ENCODE results near the gene RPTOR. TPM values are rescaled to one million over a fixed set of nuclear protein-coding genes. Genes with fewer than 3 reads are reported as not detected.

RPTOR gene
- total and polyA plus RNA-seq, 10 of the 15 experiments (the other 5 are each of a cell fraction or from before 2014, with no cell fraction given), result 0.18 to 32.1 (median 7.8) TPM

DNA sequence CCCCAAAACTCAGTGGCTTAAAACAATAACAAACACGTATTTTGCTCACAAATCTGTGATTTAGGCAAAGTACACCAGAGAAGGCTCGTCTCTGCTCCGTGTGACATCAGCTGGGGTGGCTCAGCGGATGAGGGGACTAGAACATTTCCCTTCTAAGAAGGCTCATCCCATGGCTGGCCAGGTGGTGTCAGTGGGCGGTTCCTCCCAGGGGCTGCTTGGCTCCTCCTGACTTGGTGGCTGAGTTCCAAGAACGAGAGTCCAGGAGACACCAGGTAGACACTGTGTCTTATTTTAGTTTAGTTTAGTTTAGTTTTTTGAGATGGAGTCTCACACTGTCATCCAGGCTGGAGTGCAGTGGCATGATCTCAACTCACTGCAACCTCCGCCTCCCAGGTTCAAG, 441.4 kb downstream of the RPTOR start:
- no peak for TF ChIP-seq SMAD1 (IDR thresholded peaks at IDR 0.05; ENCODE audit: low read depth, partially characterized antibody)
- no peak for TF ChIP-seq YBX1 (IDR thresholded peaks at IDR 0.05)
- no peak for TF ChIP-seq RB1 (IDR thresholded peaks at IDR 0.05; ENCODE audit: borderline replicate concordance)
- TF ChIP-seq RUNX3 (IDR thresholded peaks at IDR 0.05; ENCODE audit: low read length), result no peak
- no peak for TF ChIP-seq NRF1 (conservative IDR thresholded peaks at IDR 0.05; ENCODE audit: low read depth, low read length)
- TF ChIP-seq POU2F2 (IDR thresholded peaks at IDR 0.05; ENCODE audit: borderline replicate concordance, low read depth, low read length), result no peak
- TF ChIP-seq POLR2AphosphoS2 (IDR thresholded peaks at IDR 0.05; ENCODE audit: low read depth, low read length), result no peak
- no peak for TF ChIP-seq FOS (IDR thresholded peaks at IDR 0.05; ENCODE audit: borderline replicate concordance, extremely low read depth, insufficient read length)
- no peak for TF ChIP-seq GATAD2B (conservative IDR thresholded peaks at IDR 0.05; ENCODE audit: low read depth)
- TF ChIP-seq SIN3A (IDR thresholded peaks at IDR 0.05; ENCODE audit: low read depth, low read length), result no peak
- TF ChIP-seq, protein P1, sequence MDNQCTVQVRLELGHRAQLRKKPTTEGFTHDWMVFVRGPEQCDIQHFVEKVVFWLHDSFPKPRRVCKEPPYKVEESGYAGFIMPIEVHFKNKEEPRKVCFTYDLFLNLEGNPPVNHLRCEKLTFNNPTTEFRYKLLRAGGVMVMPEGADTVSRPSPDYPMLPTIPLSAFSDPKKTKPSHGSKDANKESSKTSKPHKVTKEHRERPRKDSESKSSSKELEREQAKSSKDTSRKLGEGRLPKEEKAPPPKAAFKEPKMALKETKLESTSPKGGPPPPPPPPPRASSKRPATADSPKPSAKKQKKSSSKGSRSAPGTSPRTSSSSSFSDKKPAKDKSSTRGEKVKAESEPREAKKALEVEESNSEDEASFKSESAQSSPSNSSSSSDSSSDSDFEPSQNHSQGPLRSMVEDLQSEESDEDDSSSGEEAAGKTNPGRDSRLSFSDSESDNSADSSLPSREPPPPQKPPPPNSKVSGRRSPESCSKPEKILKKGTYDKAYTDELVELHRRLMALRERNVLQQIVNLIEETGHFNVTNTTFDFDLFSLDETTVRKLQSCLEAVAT (IDR thresholded peaks at IDR 0.05), result no peak
- TF ChIP-seq CEBPB (IDR thresholded peaks at IDR 0.05; ENCODE audit: borderline replicate concordance in 1 of 2, low read depth in 2 of 2, low read length in 2 of 2), result no peak
- TF ChIP-seq, protein P2, sequence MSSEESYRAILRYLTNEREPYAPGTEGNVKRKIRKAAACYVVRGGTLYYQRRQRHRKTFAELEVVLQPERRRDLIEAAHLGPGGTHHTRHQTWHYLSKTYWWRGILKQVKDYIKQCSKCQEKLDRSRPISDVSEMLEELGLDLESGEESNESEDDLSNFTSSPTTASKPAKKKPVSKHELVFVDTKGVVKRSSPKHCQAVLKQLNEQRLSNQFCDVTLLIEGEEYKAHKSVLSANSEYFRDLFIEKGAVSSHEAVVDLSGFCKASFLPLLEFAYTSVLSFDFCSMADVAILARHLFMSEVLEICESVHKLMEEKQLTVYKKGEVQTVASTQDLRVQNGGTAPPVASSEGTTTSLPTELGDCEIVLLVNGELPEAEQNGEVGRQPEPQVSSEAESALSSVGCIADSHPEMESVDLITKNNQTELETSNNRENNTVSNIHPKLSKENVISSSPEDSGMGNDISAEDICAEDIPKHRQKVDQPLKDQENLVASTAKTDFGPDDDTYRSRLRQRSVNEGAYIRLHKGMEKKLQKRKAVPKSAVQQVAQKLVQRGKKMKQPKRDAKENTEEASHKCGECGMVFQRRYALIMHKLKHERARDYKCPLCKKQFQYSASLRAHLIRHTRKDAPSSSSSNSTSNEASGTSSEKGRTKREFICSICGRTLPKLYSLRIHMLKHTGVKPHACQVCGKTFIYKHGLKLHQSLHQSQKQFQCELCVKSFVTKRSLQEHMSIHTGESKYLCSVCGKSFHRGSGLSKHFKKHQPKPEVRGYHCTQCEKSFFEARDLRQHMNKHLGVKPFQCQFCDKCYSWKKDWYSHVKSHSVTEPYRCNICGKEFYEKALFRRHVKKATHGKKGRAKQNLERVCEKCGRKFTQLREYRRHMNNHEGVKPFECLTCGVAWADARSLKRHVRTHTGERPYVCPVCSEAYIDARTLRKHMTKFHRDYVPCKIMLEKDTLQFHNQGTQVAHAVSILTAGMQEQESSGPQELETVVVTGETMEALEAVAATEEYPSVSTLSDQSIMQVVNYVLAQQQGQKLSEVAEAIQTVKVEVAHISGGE (CRISPR knock-in tag; IDR thresholded peaks at IDR 0.05), result no peak
- TF ChIP-seq, protein P3, sequence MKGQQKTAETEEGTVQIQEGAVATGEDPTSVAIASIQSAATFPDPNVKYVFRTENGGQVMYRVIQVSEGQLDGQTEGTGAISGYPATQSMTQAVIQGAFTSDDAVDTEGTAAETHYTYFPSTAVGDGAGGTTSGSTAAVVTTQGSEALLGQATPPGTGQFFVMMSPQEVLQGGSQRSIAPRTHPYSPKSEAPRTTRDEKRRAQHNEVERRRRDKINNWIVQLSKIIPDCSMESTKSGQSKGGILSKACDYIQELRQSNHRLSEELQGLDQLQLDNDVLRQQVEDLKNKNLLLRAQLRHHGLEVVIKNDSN (IDR thresholded peaks at IDR 0.05; ENCODE audit: borderline replicate concordance, extremely low read length, insufficient read depth, low read depth, low read length), result no peak
- Histone ChIP-seq H3K4me2 (ENCODE audit: control insufficient read depth, insufficient read depth) (no peak overlapping the region), H2AFZ (ENCODE audit: control insufficient read depth, low read depth, low read length) (no peak overlapping the region), H4K20me1 (ENCODE audit: control insufficient read depth, insufficient read depth) (no peaks in the 10 kb centered on the region), H3K4me3 (no peak overlapping the region), H3K36me3 (ENCODE audit: control insufficient read depth in 2 of 2, insufficient read depth in 2 of 2, low read length in 1 of 2) (no peaks in the 10 kb centered on the region), H3K9me3 (replicated peaks; ENCODE audit: control insufficient read depth, insufficient read depth, low read length) (no peaks in the 10 kb centered on the region), H3K27ac (ENCODE audit: control insufficient read depth, insufficient read depth) (no peak overlapping the region), H3K4me1 (ENCODE audit: control insufficient read depth, insufficient read depth, low read length) (peaks cover 10% of the 10 kb centered on the region), H3K79me2 (ENCODE audit: control insufficient read depth, insufficient read depth, low read length) (no peaks in the 10 kb centered on the region), H3K27me3 (replicated peaks in 1 of 2; ENCODE audit: control insufficient read depth in 2 of 2, insufficient read depth in 2 of 2, low read length in 1 of 2) (peaks cover 0 to 3% of the 10 kb centered on the region in 2 experiments; a peak in 2 of 4 replicates), H3K9ac (ENCODE audit: control insufficient read depth, insufficient read depth, low read length) (no peak overlapping the region)
- whole genome bisulfite sequencing (ENCODE audit: insufficient coverage, insufficient replicate concordance, low lambda C conversion rate, missing lambda C conversion rate), result 57% methylated on average over 7 of the region's 7 CpGs
- ChIA-PET POLR2A (no interaction called here), SMC1A (ENCODE audit: uncharacterized antibody, unreplicated experiment) (no interaction called here), CTCF (no interaction called here), RAD21 (ENCODE audit: unreplicated experiment) (no interaction called here)
- in situ Hi-C loops (cut with MboI) (no loop called here), intact Hi-C loops (cut with micrococcal nuclease; ENCODE audit: unreplicated experiment) (no loop called here)
- DNase-seq (ENCODE audit: low read depth, low spot score) (no peak), ATAC-seq (no peak), FAIRE-seq (no peak)
- no TSS peak for BruUV-seq (replicated peaks)
